AG04450 (cell line): ENCODE data around the gene A3GALT2. TPM values are rescaled to one million over a fixed set of nuclear protein-coding genes. Genes with fewer than 3 reads are reported as not detected.

Experiments
- CTCF ChIA-PET: fragments of 300-600, 350-600 bp; formaldehyde crosslinking; extraction: SDS; loops from one replicate; lab custom pipeline; 2022; ENCODE audit warnings: antibody characterized with exemption, inconsistent platforms; lab: Charles Lee
- POLR2A ChIA-PET: fragments of 350-600 bp; formaldehyde crosslinking; extraction: SDS; loops from one replicate; lab custom pipeline; 2021; ENCODE audit warnings: antibody characterized with exemption, inconsistent platforms; lab: Yijun Ruan, JAX
- DNase-seq: peaks from one replicate; pipeline ENCODE4 v3.0.0-alpha.2; 2011; ENCODE audit warnings: low read depth, low spot score
- H3K27ac ChIP-seq: one replicate; pipeline ENCODE4 v1.5.1; 2012; ENCODE audit warnings: low read depth, low read length, control low read depth
- H3K27me3 ChIP-seq: one replicate; pipeline ENCODE4 v1.6.0; 2012; ENCODE audit warnings: low read length; ENCODE audit not compliant: control insufficient read depth, insufficient read depth
- H3K4me3 ChIP-seq: 2 replicates; pipeline ENCODE4 v1.5.1; 2011; ENCODE audit warnings: mild to moderate bottlenecking, low read depth, low read length, control low read depth
- H3K9me3 ChIP-seq: 2 replicates; pipeline ENCODE4 v1.5.1; 2012; ENCODE audit warnings: low read length; ENCODE audit not compliant: control insufficient read depth, insufficient read depth
- polyA plus RNA-seq: library from polyadenylated mRNA; depleted of rRNA; stranded (reverse); fragments of >200 nt; gene quantifications from 2 replicates; pipeline ENCODE4 v1.2.3, GENCODE V29; 2011
- TF ChIP-seq, protein P1 (sequence below): IDR thresholded peaks from 2 replicates; pipeline ENCODE4 v1.5.1; 2011; ENCODE audit warnings: low read depth, low read length, control low read depth, inconsistent platforms

A3GALT2 gene
- polyA plus RNA-seq, 1 experiment: not detected

DNA sequence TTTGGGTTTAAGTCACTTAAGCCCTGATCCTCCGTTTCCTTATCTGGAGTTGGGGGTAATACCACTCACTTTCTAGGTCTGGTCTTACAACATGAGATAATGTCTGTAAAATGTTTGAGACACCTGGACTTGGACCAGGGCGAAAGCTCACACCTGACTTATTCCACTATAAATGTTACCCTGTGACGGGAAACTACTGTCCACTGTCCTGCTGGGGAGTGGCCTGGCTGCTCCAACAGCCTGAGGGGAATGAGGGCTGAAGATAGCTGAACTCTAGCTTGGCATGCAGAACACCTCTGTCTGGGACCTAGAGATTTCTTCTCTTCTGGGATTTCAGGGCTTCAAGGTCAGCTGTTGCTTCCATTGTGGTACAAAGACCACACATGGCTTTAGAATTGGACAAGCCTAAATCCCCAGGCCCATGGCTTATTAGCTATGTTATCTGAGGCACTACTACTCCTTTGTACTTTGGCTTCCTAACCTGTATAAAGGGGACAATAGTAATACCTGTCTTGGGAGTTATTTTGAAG lies 9.5 kb upstream of the A3GALT2 start:
- peak overlapping the region; percentile 3 for H3K27ac ChIP-seq
- ChIA-PET CTCF (interaction anchor here (1.4 to 2.0 kb wide), 2 partner anchors 35 to 141 kb away, joined by 7 to 10 read pairs; no protein-coding TSS in a partner anchor), POLR2A (interaction anchor here (1.1 kb wide), 1 partner anchor 12 kb away, joined by 4 read pairs; no protein-coding TSS in a partner anchor)

DNA sequence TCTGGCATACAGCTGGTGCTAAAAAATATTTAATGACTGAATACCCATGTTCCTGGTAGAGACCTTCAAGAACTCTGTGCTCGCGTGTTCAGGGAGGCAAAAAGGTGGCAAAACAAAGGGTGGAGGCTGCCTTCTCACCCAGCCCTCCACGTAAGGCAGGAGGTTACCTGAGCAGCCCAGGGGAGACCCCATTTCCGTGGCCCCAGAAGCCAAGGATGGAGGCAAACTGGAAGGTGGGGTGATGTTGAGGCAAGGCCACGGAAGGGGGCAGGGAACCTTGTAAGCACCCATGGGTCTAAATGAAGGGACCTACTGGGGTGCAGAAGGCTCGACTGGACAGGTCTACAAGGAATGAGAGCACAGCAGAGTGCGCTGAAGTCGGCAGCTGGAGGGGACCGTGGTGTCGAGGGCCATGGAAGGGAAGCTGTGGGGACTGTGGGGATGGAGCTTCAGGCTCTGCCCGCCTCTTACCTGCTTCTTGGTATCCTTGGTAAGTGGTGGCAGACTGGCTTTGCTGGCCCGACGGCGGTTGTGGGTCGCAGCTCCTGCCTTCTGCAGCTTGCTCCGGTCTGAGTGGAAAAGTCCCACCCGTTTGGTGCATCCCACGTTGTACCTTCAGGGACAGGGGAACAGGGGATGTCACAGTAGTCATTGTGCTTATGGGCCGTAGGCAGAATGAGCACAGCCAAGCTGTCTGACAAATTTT lies 8.9 kb upstream of the A3GALT2 start:
- no peaks in the 10 kb centered on the region for H3K9me3 ChIP-seq
- ChIA-PET POLR2A (interaction anchor here (0.6 to 1.1 kb wide), 2 partner anchors 13 to 161 kb away, joined by 3 to 4 read pairs; no protein-coding TSS in a partner anchor), CTCF (interaction anchor here (1.4 to 2.0 kb wide), 2 partner anchors 34 to 141 kb away, joined by 7 to 10 read pairs; no protein-coding TSS in a partner anchor)
- H3K4me3 ChIP-seq: no peak overlapping the region
- TF ChIP-seq, protein P1, sequence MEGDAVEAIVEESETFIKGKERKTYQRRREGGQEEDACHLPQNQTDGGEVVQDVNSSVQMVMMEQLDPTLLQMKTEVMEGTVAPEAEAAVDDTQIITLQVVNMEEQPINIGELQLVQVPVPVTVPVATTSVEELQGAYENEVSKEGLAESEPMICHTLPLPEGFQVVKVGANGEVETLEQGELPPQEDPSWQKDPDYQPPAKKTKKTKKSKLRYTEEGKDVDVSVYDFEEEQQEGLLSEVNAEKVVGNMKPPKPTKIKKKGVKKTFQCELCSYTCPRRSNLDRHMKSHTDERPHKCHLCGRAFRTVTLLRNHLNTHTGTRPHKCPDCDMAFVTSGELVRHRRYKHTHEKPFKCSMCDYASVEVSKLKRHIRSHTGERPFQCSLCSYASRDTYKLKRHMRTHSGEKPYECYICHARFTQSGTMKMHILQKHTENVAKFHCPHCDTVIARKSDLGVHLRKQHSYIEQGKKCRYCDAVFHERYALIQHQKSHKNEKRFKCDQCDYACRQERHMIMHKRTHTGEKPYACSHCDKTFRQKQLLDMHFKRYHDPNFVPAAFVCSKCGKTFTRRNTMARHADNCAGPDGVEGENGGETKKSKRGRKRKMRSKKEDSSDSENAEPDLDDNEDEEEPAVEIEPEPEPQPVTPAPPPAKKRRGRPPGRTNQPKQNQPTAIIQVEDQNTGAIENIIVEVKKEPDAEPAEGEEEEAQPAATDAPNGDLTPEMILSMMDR: no peak
- H3K27ac ChIP-seq: peak overlapping the region; percentile 31
- DNase-seq: no peak
- no peaks in the 10 kb centered on the region for H3K27me3 ChIP-seq

More for the DNA sequence above, 9.5 kb upstream of the A3GALT2 start:
- DNase-seq: no peak
- no peaks in the 10 kb centered on the region for H3K9me3 ChIP-seq
- no peak overlapping the region for H3K4me3 ChIP-seq
- no peaks in the 10 kb centered on the region for H3K27me3 ChIP-seq
- TF ChIP-seq, protein P1: no peak

DNA sequence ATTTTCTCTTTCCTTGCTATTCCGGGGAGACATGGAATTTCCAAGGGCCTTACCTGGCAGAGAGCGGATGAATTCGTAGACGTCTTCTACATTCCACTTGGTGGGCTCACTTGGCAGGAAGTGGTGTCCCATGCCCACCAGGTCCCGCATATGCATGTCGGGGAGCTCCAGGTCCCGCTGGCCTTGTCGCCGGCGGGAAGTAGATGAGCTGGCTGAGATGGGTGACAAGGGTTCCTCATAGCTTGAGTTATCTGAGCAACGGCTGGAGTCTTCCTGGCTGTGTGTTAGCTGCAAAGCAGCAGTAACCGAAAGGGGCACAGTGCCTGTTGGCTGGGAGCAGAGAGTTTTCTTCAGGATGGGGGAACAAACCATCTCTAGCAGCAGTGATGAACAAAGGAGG lies 7.9 kb upstream of the A3GALT2 start:
- TF ChIP-seq, protein P1: no peak
- Histone ChIP-seq H3K9me3 (no peaks in the 10 kb centered on the region), H3K4me3 (no peak overlapping the region), H3K27me3 (no peaks in the 10 kb centered on the region), H3K27ac (peak overlapping the region; percentile 42)
- no peak for DNase-seq
- POLR2A ChIA-PET: interaction anchor here (1.2 to 1.5 kb wide), 2 partner anchors 13 to 19 kb away, joined by 4 to 7 read pairs; no protein-coding TSS in a partner anchor
- CTCF ChIA-PET: interaction anchor here (1.3 kb wide), 1 partner anchor 10 kb away, joined by 7 read pairs; no protein-coding TSS in a partner anchor

DNA sequence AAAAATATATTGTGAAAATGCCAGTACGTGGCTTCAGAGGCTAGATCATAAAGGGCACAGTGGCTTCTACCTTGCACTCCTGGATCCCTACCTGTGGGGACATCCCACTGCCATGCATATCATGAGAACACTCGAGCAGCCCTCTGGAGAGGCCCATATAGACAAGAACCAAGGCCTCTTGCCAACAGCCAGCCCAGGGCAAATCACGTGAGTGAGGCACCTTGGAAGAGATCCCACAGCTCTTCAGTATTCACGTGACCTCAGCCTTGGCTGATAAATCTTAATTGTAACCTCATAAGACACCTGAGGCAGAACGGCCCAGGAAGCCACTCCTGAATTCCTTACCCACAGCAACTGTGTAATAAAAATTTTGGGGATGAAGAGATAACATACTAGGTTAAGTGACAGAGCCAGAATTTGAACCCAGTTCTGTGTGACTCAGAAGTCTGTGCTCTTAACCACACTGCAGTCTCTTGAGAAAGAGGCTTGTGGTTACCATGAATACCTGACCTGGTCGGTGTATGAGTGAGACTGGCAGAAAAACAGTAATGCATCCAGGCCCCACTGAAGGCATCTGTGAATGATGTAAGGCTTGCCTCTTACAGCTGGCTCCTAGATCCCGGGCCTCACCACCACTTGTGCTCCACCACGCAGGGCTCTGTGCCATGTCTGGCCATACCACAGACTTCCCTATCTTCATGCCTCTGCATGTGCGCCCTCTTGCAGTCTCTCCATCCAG lies 6.9 kb upstream of the A3GALT2 start:
- ChIA-PET POLR2A (interaction anchor here (0.7 to 1.5 kb wide), 3 partner anchors 14 to 146 kb away, joined by 4 to 7 read pairs (median 4); partner anchors contain the start of gene TRIM62), CTCF (interaction anchor here (1.1 to 1.3 kb wide), 2 partner anchors 11 to 142 kb away, joined by 3 to 7 read pairs; no protein-coding TSS in a partner anchor)
- TF ChIP-seq, protein P1: peak; percentile 18; the same call in 1 of the 2 replicates
- Histone ChIP-seq H3K27me3 (no peaks in the 10 kb centered on the region), H3K4me3 (no peak overlapping the region), H3K27ac (peak overlapping the region; percentile 73), H3K9me3 (no peaks in the 10 kb centered on the region)
- peak; percentile 92 for DNase-seq
